HepG2 (cell line): ENCODE measurements around the gene SYNE3. TPM values are rescaled to one million over a fixed set of nuclear protein-coding genes. Genes with fewer than 3 reads are reported as not detected.

Experiments used
- ATRX ChIP-seq: sonication (generic); formaldehyde crosslinking; IDR thresholded peaks from 2 replicates; pipeline ENCODE4 v1.4.0; 2020; ENCODE audit warnings: missing genetic modification reagents, borderline replicate concordance
- DR1 ChIP-seq: sonication (generic); formaldehyde crosslinking; IDR thresholded peaks from 2 replicates; pipeline ENCODE4 v1.8.0; 2021; ENCODE audit warnings: mild to moderate bottlenecking, missing genetic modification reagents, inconsistent platforms
- GATAD1 ChIP-seq: IDR thresholded peaks from 2 replicates; pipeline ENCODE4 v1.6.1; 2016; ENCODE audit warnings: missing genetic modification reagents, missing compliant biosample characterization
- MIXL1 ChIP-seq: IDR thresholded peaks from 2 replicates; pipeline ENCODE4 v1.6.1; 2016
- NAIF1 ChIP-seq: sonication (generic); formaldehyde crosslinking; IDR thresholded peaks from 2 replicates; pipeline ENCODE4 v1.5.0; 2020; ENCODE audit warnings: mild to moderate bottlenecking, missing genetic modification reagents, borderline replicate concordance
- PHF5A ChIP-seq: IDR thresholded peaks from one replicate; pipeline ENCODE4 v1.6.1; 2018; ENCODE audit warnings: low read depth, missing genetic modification reagents; ENCODE audit not compliant: unreplicated experiment
- POGZ ChIP-seq: sonication (generic); formaldehyde crosslinking; IDR thresholded peaks from 2 replicates; pipeline ENCODE4 v1.4.0; 2020; ENCODE audit warnings: mild to moderate bottlenecking, missing genetic modification reagents
- SETDB1 ChIP-seq: sonication (generic); formaldehyde crosslinking; IDR thresholded peaks from 2 replicates; pipeline ENCODE4 v1.5.1; 2020; ENCODE audit warnings: missing genetic modification reagents, mild to moderate bottlenecking, borderline replicate concordance
- SKI ChIP-seq: fragments of 450-650 bp; IDR thresholded peaks from one replicate; pipeline ENCODE4 v1.6.1; 2018; ENCODE audit warnings: mild to moderate bottlenecking; ENCODE audit not compliant: partially characterized antibody
- SOX6 ChIP-seq, 2 experiments: fragments of 450-650 bp in 1 of 2; sonication (generic) in 1 of 2; formaldehyde crosslinking in 1 of 2; IDR thresholded peaks; 2 replicates each; pipeline versions ENCODE4 v1.4.0 to v1.6.1; 2017 to 2020; ENCODE audit warnings: antibody characterized with exemption in 1 of 2, mild to moderate bottlenecking in 1 of 2, missing genetic modification reagents in 1 of 2
- ZC3H13 ChIP-seq: sonication (generic); formaldehyde crosslinking; IDR thresholded peaks from 2 replicates; pipeline ENCODE4 v1.8.1; 2023; ENCODE audit warnings: mild to moderate bottlenecking, missing genetic modification reagents, moderate library complexity
- ZC3H4 ChIP-seq: sonication (generic); formaldehyde crosslinking; IDR thresholded peaks from 2 replicates; pipeline ENCODE4 v1.4.0; 2020; ENCODE audit warnings: missing genetic modification reagents, borderline replicate concordance
- ZNF354B ChIP-seq: sonication (generic); formaldehyde crosslinking; IDR thresholded peaks from 2 replicates; pipeline ENCODE4 v1.8.0; 2022; ENCODE audit warnings: mild to moderate bottlenecking, missing genetic modification reagents
- ZNF556 ChIP-seq: sonication (generic); formaldehyde crosslinking; IDR thresholded peaks from 2 replicates; pipeline ENCODE4 v1.4.0; 2020; ENCODE audit warnings: mild to moderate bottlenecking, missing genetic modification reagents, borderline replicate concordance
- ZNF607 ChIP-seq: sonication (generic); formaldehyde crosslinking; IDR thresholded peaks from 2 replicates; pipeline ENCODE4 v1.5.1; 2020; ENCODE audit warnings: missing genetic modification reagents, mild to moderate bottlenecking, borderline replicate concordance
- ZNF614 ChIP-seq: IDR thresholded peaks from 2 replicates; pipeline ENCODE4 v1.6.1; 2018; ENCODE audit warnings: missing biosample characterization, missing genetic modification reagents, inconsistent platforms, borderline replicate concordance
- ZNF788 ChIP-seq: sonication (generic); formaldehyde crosslinking; IDR thresholded peaks from 2 replicates; pipeline ENCODE4 v1.5.0; 2020; ENCODE audit warnings: mild to moderate bottlenecking, missing genetic modification reagents, borderline replicate concordance
- polyA plus RNA-seq, 8 experiments: library from polyadenylated mRNA; depleted of rRNA in 3 of 8; stranded (reverse) in 7 of 8; unstranded in 1 of 8; fragments of >200 nt; fragmentation: Illumina TruSeq in 4 of 8; extraction: Trizol in 4 of 8; gene quantifications; 2 replicates each; pipeline versions ENCODE4 v1.2.1 to v1.2.3, GENCODE V29; 2011 to 2016; ENCODE audit warnings: low read depth in 4 of 8, missing spikeins in 1 of 8, mixed read lengths in 1 of 8; ENCODE audit not compliant: insufficient read depth in 1 of 8
- total RNA-seq, 5 experiments: library from RNA; depleted of rRNA; stranded (reverse); fragments of >200 nt; fragmentation: Illumina TruSeq; extraction: Trizol; gene quantifications; 2 replicates each; pipeline ENCODE4 v1.2.3, GENCODE V29; 2016; ENCODE audit warnings: low read depth in 1 of 5
- TF ChIP-seq, protein P1 (sequence below): sonication (generic); formaldehyde crosslinking; IDR thresholded peaks from 2 replicates; pipeline ENCODE4 v1.5.0; 2020; ENCODE audit warnings: mild to moderate bottlenecking, missing genetic modification reagents, borderline replicate concordance
- TF ChIP-seq, protein P2 (sequence below): sonication (generic); formaldehyde crosslinking; IDR thresholded peaks from 2 replicates; pipeline ENCODE4 v1.8.1; 2022; ENCODE audit warnings: mild to moderate bottlenecking, missing genetic modification reagents
- TF ChIP-seq, protein P3 (sequence below): fragments of 450-650 bp; IDR thresholded peaks from 2 replicates; pipeline ENCODE4 v1.6.1; 2016
- TF ChIP-seq, protein P4 (sequence below): sonication (generic); formaldehyde crosslinking; IDR thresholded peaks from 2 replicates; pipeline ENCODE4 v1.8.0; 2022; ENCODE audit warnings: mild to moderate bottlenecking, missing genetic modification reagents, moderate library complexity

The SYNE3 gene
- total and polyA plus RNA-seq, 2 of the 13 experiments (the other 11 are each of a cell fraction or from before 2014, with no cell fraction given) = 7.8 to 8.0 TPM

DNA sequence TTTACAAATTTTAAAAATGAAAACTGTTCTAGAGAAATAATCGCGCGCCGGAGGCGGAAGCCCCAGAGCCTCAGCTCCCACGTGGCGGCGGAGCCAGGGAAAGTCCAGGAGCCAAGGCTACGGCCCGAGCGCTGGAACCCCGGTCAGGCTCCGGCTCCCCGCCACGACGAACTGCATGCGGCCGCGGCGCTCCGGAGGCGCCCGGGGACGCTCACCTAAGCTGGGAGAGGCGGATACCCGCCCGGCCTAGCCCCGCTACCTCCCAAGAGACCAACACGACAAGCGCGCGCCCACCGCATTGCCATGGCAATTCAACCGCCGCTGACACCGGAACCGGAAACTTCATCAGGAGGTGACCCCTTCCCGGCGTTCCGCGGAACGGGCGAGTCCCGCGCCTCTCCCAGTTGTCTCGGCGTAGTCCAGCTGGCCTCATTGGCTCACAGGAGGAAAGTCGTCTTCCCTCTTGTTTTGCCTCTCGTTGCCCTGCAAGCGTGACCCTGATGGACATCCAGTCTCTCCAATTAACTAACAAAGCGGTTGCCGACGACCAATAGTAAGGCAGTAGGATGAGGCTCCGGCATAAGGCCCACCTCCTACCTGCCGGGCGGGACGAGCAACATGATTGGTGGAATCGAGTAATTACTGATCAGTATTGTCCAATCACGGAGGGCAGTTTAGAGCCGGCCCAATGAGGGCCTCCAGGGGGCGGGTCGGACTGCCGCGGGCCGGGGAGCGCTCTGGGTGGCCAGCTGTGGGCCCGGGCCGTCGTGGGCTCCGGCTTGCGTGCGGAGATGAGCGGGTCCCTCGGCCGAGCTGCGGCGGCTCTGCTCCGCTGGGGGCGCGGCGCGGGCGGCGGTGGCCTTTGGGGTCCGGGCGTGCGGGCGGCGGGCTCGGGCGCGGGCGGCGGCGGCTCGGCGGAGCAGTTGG is 18.1 kb upstream of the SYNE3 start, which contains the start of gene GLRX5 (continued):
- TF ChIP-seq, protein P1, sequence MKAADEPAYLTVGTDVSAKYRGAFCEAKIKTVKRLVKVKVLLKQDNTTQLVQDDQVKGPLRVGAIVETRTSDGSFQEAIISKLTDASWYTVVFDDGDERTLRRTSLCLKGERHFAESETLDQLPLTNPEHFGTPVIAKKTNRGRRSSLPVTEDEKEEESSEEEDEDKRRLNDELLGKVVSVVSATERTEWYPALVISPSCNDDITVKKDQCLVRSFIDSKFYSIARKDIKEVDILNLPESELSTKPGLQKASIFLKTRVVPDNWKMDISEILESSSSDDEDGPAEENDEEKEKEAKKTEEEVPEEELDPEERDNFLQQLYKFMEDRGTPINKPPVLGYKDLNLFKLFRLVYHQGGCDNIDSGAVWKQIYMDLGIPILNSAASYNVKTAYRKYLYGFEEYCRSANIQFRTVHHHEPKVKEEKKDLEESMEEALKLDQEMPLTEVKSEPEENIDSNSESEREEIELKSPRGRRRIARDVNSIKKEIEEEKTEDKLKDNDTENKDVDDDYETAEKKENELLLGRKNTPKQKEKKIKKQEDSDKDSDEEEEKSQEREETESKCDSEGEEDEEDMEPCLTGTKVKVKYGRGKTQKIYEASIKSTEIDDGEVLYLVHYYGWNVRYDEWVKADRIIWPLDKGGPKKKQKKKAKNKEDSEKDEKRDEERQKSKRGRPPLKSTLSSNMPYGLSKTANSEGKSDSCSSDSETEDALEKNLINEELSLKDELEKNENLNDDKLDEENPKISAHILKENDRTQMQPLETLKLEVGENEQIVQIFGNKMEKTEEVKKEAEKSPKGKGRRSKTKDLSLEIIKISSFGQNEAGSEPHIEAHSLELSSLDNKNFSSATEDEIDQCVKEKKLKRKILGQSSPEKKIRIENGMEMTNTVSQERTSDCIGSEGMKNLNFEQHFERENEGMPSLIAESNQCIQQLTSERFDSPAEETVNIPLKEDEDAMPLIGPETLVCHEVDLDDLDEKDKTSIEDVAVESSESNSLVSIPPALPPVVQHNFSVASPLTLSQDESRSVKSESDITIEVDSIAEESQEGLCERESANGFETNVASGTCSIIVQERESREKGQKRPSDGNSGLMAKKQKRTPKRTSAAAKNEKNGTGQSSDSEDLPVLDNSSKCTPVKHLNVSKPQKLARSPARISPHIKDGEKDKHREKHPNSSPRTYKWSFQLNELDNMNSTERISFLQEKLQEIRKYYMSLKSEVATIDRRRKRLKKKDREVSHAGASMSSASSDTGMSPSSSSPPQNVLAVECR (CRISPR knock-in tag) = peak; percentile 97
- 0 out of 2 replicates have a peak, but pooled peaks have one; percentile 32 for TF ChIP-seq ZNF614 (CRISPR knock-in tag)
- TF ChIP-seq ZC3H4 (CRISPR knock-in tag) = no peak
- TF ChIP-seq, protein P2, sequence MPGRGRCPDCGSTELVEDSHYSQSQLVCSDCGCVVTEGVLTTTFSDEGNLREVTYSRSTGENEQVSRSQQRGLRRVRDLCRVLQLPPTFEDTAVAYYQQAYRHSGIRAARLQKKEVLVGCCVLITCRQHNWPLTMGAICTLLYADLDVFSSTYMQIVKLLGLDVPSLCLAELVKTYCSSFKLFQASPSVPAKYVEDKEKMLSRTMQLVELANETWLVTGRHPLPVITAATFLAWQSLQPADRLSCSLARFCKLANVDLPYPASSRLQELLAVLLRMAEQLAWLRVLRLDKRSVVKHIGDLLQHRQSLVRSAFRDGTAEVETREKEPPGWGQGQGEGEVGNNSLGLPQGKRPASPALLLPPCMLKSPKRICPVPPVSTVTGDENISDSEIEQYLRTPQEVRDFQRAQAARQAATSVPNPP (CRISPR knock-in tag) = no peak
- TF ChIP-seq GATAD1 (CRISPR knock-in tag) = peak; percentile 97
- no peak for TF ChIP-seq ZC3H13 (CRISPR knock-in tag)
- peak; percentile 66; the same call in 1 of the 2 replicates for TF ChIP-seq ZNF556 (CRISPR knock-in tag)
- TF ChIP-seq, protein P3, sequence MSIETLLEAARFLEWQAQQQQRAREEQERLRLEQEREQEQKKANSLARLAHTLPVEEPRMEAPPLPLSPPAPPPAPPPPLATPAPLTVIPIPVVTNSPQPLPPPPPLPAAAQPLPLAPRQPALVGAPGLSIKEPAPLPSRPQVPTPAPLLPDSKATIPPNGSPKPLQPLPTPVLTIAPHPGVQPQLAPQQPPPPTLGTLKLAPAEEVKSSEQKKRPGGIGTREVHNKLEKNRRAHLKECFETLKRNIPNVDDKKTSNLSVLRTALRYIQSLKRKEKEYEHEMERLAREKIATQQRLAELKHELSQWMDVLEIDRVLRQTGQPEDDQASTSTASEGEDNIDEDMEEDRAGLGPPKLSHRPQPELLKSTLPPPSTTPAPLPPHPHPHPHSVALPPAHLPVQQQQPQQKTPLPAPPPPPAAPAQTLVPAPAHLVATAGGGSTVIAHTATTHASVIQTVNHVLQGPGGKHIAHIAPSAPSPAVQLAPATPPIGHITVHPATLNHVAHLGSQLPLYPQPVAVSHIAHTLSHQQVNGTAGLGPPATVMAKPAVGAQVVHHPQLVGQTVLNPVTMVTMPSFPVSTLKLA = peak; percentile 77
- TF ChIP-seq ATRX (CRISPR knock-in tag) = no peak
- TF ChIP-seq ZNF607 (CRISPR knock-in tag) = no peak
- no peak for TF ChIP-seq NAIF1 (CRISPR knock-in tag)
- no peak for TF ChIP-seq SETDB1 (CRISPR knock-in tag)
- TF ChIP-seq, protein P4, sequence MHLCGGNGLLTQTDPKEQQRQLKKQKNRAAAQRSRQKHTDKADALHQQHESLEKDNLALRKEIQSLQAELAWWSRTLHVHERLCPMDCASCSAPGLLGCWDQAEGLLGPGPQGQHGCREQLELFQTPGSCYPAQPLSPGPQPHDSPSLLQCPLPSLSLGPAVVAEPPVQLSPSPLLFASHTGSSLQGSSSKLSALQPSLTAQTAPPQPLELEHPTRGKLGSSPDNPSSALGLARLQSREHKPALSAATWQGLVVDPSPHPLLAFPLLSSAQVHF (CRISPR knock-in tag) = no peak
- no peak for TF ChIP-seq ZNF354B (CRISPR knock-in tag)
- no peak; the same call in 1 of the 2 replicates for TF ChIP-seq DR1 (CRISPR knock-in tag)
- TF ChIP-seq SOX6 (IDR thresholded peaks at IDR 0.05) = no peak
- peak; percentile 53 for TF ChIP-seq SOX6 (CRISPR knock-in tag; IDR thresholded peaks at IDR 0.05)
- TF ChIP-seq SKI = no peak
- TF ChIP-seq MIXL1 = peak; percentile 17; the same call in 1 of the 2 replicates
- TF ChIP-seq POGZ (CRISPR knock-in tag) = peak; percentile 74
- peak; percentile 35 for TF ChIP-seq PHF5A (CRISPR knock-in tag)
- TF ChIP-seq ZNF788 (CRISPR knock-in tag) = peak; percentile 71; the same call in 1 of the 2 replicates
